GM21367 (cell line): ENCODE data around the gene SLC35A5.

Experiments used
- ATAC-seq: cut with Tn5 transposase; IDR thresholded peaks from one replicate; pipeline ENCODE4 v1.9.1; 2021; ENCODE audit not compliant: unreplicated experiment

The SLC35A5 gene

GRCh38 chr3:112568642-112569041 is 6.8 kb downstream of the SLC35A5 start:
- ATAC-seq = no peak

DNA sequence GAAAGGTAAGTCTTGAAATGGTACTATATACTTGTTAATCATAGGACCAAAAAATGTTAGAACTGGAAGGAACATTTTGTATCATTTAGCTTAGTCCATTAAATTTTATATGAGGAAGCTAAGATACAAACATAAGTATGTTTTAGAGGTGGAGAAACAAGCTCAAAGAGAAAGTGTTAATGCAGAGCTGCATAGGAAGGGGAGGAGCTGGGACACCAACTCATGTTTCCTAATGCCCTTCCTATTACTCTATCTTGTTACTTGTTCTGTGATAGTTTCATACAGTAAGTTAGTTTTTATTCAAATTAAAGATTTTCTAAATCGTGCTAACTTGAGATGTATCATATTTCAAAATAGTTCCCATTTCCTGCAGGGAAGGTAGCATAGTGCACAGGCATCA is 7.4 kb downstream of the SLC35A5 start:
- no peak for ATAC-seq

DNA sequence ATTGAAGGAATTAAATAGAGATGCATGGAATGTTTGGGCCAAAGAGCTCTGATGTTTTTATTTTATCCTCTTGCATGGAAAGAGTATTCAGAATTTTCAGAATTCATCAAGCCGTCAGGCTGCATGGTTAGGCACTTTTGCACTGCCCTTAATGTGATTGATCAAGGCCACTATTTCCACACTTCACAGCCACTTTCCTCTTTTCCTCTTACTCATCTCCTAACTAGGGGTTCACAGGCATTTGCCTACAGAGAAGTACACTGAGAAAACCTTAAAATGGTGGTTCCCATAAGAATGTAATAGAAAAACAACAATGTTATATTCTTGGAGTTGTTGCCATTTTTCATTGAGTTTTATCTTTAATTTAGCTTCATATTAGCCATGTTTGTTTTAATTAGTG is 10.9 kb downstream of the SLC35A5 start:
- no peak for ATAC-seq

DNA sequence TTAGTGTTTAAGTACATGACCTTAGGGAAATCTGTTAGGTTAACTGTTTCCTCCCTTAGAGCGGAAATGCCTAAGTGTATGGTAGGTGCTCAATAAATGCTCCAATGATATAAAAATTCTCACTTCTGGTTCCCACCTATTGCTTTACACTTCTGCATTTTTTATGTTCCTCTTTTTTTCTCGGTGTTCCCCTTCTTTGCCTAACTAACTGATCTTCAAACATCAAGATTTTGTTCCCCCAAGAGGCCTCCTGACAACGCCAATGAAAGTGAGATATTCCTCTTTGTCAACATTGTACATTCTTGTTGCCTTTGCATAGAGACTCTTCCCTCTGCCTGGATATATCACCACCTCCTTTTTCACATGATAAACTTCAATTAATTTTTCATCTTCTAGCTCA is 17.4 kb downstream of the SLC35A5 start:
- ATAC-seq = no peak

GRCh38 chr3:112579697-112580096 is 17.9 kb downstream of the SLC35A5 start:
- no peak for ATAC-seq

DNA sequence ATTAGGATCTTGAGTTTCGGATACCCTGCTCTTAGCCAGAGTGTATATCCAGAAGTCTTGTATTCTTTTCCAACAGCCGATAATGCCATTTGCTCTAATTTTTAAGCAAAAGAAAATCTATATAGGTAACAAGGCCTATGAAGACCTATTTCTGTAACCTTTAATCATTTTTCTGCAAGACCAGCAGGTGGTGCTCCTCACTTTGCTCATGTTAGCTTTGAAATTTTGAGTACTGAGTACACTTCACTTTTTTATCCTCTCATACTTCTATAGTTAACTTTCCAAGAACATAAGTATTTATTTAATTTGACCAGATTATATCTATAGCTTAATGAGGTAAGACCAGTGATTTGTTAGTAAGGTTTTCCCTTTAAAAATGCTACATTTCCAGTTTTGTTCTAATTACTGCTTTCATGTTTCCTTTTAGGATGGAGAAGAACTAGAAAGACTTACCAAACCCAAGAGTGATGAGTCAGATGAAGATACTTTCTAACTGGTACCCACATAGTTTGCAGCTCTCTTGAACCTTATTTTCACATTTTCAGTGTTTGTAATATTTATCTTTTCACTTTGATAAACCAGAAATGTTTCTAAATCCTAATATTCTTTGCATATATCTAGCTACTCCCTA is 20.5 kb downstream of the SLC35A5 start:
- no peak for ATAC-seq

DNA sequence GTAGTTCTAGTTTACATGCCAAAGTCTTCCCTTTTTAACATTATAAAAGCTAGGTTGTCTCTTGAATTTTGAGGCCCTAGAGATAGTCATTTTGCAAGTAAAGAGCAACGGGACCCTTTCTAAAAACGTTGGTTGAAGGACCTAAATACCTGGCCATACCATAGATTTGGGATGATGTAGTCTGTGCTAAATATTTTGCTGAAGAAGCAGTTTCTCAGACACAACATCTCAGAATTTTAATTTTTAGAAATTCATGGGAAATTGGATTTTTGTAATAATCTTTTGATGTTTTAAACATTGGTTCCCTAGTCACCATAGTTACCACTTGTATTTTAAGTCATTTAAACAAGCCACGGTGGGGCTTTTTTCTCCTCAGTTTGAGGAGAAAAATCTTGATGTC is 21.3 kb downstream of the SLC35A5 start:
- no peak for ATAC-seq

DNA sequence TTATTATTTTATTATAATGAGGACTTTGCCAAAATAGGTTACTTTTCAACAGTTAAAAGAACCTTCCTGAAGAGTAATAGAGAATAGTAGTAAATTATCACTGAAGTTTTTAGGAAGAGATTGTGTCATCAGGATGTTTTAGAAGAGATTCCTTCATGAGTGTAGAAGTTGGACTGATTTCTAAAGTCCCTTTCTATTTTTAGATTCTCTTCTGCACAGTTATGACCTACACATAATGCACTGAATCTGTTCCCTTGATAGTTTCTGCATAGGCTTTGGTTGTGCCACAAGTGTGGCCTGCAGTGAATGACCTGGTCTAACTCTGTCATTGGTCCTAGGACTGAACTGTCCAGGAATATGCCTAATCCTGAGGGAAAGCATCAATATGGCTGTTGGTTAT is 23.9 kb downstream of the SLC35A5 start:
- ATAC-seq = no peak

DNA sequence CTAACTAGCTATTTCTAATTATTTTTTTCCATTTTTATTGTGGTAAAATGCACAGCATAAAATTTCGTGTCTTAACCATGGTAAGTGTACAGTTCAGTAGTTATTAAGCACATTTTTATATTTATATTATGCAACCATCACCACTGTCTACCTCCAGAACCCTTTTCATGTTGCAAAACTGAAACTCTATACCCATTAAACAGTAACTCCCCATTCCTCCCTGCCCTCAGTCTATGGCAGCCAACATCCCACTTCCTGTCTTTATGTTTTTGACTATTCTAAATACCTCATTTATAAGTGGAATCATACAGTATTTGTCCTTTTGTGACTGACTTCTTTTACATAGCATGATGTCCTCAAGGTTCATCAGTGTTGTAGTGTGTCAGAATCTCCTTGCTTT is 25.5 kb downstream of the SLC35A5 start:
- no peak for ATAC-seq

DNA sequence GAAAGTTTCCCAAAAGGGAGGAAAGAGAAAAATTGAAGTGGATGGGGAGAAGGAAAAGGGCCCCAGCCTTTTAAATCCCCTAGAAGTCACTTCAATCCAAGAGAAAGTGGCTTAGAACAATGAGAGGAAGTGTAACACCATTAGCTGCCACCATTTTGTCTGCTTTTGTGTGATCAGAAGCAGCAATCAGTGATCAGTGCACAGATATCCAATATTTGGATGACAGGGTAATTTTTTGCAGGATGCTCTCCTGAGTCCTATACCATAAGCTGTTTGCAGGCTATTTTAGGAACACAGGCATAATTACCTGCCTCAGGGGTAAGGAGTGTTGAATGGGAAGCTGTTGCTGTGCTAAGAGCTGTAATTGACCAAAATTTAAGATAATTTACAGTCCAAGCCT is 31.4 kb downstream of the SLC35A5 start:
- ATAC-seq = no peak

DNA sequence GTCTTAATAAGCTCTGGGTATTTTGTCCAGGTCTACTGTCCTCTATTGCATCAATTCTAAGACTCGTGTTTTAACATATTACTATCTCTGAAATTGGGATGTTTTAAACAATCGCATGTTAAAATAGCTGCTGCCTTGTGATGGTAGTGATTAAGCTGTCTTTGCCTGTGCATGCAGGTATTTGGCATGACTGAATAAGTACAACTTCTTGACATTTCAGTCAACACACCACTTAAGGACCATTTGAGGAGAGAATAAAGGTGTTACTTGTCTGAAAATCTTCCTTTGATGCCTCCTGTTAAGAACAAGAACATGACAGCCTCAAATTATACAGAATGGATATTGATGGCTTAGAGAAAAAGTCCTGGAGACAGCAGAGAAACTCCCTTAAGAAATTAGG is 33.0 kb downstream of the SLC35A5 start:
- no peak for ATAC-seq

- no peak for ATAC-seq
Observed at GRCh38 chr3:112597945-112598344, 36.1 kb downstream of the SLC35A5 start.

GRCh38 chr3:112598731-112599130 is 36.9 kb downstream of the SLC35A5 start:
- no peak for ATAC-seq

GRCh38 chr3:112602217-112602838 is 40.5 kb downstream of the SLC35A5 start:
- peak; percentile 75 for ATAC-seq

GRCh38 chr3:112604536-112604935 is 42.7 kb downstream of the SLC35A5 start:
- no peak for ATAC-seq

DNA sequence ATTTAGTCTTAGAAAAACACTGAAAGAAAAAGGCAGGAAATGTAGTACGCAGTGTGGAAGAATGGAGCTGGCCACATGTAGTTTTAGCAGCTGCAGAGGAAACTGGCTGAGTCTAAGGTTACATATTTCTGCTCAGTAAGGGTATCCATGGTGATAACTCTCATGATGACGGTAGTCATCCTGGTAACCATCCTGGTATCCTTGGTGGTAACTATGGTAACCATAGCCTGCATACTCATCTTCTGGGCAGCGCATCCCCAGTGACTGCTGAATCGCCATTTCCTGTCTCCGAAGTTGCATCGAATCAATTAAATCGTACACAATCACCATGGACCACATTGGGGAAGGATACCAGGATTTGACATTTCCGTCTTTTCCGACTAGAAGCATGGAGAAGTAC is 43.4 kb downstream of the SLC35A5 start:
- ATAC-seq = no peak

DNA sequence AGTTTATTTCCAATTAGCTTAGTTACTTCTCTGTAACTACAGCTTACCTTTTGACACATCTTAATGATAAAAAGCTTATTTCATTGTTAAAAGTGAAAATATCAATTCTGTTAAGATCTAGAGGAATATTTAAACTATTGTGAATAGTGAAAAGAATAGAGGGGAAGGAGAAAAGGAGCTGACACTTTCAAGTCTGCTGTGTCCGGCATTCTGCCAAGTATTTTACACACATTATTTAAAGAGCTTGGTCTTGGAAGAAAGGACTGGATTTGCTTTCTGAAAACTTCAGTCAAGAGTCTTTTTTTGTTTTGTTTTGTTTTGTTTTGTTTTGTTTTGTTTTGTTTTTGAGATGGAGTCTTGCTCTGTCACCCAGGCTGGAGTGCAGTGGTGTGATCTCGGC is 44.3 kb downstream of the SLC35A5 start:
- ATAC-seq = no peak

DNA sequence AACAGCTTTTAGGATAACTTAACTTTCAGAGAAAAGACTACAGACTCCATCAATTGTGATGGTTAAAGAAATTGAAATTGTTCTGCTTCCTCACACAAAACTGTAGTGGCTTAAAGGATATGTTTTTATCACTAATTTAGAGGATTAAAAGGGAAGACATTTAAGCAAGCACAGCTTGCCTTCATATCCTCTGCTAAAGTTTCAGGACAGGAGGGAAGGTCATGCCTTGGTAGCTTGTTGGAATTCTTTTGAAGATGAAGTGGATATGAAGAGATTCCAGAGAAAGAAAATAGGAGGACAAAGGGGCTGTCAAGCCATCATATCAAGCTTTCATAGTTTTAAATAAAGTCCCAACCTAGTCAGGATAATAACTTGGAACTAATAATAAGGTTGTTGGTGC is 46.0 kb downstream of the SLC35A5 start:
- ATAC-seq = no peak

DNA sequence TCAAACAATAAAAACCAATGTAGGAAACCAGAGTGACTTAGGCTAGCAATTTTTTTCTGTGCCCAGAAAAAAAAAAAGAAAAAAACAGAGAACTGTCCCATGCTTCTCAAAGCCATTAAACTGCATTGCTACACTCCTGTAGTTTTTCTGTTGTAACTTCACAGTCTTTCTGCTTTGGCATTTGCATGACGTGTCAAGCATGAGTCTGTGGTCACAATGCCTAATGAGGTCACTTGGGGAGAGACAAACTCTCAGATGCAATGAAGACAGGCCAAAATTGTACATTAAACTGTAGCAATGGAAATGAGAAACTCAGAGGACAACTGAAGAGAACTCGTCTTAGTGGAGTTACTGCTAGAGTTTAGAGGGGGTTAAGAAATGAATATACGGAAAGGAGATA is 48.3 kb downstream of the SLC35A5 start:
- ATAC-seq = no peak

DNA sequence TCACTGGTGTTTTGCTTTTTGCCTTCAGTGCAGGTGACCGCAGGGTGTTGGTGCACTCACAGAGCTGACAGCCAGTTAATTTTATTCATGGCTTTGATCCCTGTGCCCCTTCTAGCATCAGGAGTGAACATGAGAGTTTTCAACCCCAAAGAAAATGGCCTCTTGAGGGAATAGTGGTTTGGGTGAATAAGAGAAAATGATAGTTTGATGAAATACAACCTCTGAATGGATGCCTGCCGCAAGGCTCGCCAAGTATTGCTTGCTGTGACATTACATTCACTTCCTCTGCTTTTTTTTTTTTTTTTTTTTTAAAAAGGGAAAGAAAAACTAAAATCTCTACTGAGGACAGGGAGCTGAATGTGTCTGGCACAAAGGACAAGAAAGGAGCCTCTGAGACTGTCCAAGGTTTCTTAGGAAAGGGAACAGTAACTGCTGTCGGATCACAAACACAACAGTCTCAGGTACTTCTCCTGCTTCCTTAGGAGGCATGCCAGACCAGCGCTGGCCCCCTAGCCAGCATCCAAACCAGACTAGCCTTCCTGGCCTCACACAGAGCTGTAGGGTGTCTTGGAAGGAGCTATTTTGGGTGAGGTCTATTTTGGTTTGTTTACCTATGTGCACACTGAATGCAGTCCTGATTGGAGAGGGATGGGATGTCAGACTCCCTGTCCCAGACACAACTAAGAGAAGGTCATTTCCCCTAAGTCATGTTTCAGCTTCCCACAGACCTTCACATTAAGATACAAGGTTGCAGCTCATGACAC is 50.1 kb downstream of the SLC35A5 start:
- no peak for ATAC-seq

DNA sequence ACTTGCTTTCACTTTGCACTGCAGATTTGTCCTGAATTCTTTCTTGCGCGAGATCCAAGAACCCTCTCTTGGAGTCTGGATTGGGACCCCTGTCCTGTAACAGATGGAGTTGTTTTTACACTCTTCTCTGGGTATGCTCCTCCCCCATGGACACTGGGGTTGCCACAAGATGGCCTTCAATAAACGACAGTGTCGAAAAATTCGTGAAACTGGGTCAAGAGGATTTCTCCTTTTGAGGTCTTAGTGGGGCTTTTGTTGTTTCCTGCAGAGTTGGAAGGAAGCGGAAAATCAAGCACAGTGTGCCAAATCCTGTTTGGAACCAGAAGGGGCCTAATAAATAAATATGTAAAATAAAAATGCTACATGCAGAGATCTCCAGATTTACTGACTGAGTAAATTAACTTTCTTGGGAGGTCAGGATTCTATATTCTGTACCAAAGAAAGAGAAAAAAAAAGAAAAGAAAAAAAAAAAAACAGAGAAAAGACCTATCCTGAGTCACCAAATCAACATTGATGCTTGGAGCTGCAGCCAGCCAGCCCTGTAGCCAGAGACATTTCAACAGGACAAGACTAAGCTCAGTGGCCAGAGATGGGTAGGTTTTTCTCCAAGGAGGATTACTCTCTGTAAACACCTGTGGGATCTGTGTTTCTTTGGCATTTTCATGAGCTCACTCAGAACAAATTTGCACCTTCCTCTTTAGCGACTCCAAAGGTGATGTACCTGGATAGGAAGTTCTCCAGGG is 54.3 kb downstream of the SLC35A5 start:
- no peak for ATAC-seq

DNA sequence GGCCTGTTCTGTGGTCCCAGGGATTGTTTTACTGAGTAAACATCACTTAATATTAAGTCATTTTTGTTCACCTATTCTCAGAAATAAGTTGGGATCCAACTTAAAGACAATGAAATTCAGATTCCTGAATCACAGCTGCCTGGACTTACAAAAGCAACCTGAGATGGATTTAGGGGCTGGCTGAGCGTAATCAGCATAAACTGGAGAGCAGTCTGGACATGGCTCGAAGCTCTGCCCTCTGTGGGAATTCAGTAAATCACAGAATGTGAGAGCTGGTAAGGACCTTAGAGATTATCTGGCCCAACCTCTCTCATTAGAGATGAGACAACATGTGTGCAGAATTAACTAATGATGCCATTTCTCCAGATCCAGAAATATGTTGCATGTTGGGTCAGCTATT is 55.4 kb downstream of the SLC35A5 start:
- no peak for ATAC-seq
